ENCODE data around the gene BOLA3. TPM values are rescaled to one million over a fixed set of nuclear protein-coding genes. Genes with fewer than 3 reads are reported as not detected.

The BOLA3 gene
- total RNA-seq, 1 donor from 2014 or later: 15.7 TPM

- Histone ChIP-seq H3K27ac (ENCODE audit: low read depth, low read length) (no peak overlapping the region), H3K9ac (ENCODE audit: low read depth in 1 of 3, low read length in 3 of 3) (no peak overlapping the region), H3K27me3 (ENCODE audit: control insufficient read depth in 3 of 3, insufficient read depth in 3 of 3, low read length in 3 of 3) (no peaks in the 10 kb centered on the region), H3K9me3 (ENCODE audit: control insufficient read depth in 3 of 3, low read length in 3 of 3) (no peaks in the 10 kb centered on the region), H3K4me3 (ENCODE audit: low read length in 3 of 3) (no peak overlapping the region), H3K4me1 (ENCODE audit: control insufficient read depth in 3 of 3, insufficient read depth in 3 of 3, low read length in 3 of 3) (no peaks in the 10 kb centered on the region), H3K36me3 (ENCODE audit: control insufficient read depth in 3 of 3, insufficient read depth in 3 of 3, low read length in 3 of 3) (peaks cover 0 to 3% (median 2%) of the 10 kb centered on the region in 3 donors)
Observed at GRCh38 chr2:74107071-74107470, 40.6 kb downstream of the BOLA3 start.

GRCh38 chr2:74105413-74105812 lies 42.3 kb downstream of the BOLA3 start:
- no peaks in the 10 kb centered on the region for H3K4me1 ChIP-seq (ENCODE audit: control insufficient read depth in 3 of 3, insufficient read depth in 3 of 3, low read length in 3 of 3)
- H3K9me3 ChIP-seq (ENCODE audit: control insufficient read depth in 3 of 3, low read length in 3 of 3): no peaks in the 10 kb centered on the region
- H3K27ac ChIP-seq (ENCODE audit: low read depth, low read length): no peak overlapping the region
- no peaks in the 10 kb centered on the region for H3K27me3 ChIP-seq (ENCODE audit: control insufficient read depth in 3 of 3, insufficient read depth in 3 of 3, low read length in 3 of 3)
- no peak overlapping the region for H3K4me3 ChIP-seq (ENCODE audit: low read length in 3 of 3)
- no peak overlapping the region for H3K9ac ChIP-seq (ENCODE audit: low read depth in 1 of 3, low read length in 3 of 3)
- H3K36me3 ChIP-seq (ENCODE audit: control insufficient read depth in 3 of 3, insufficient read depth in 3 of 3, low read length in 3 of 3): peaks cover 9 to 14% (median 9%) of the 10 kb centered on the region in 3 donors

- Histone ChIP-seq H3K9me3 (ENCODE audit: control insufficient read depth in 3 of 3, low read length in 3 of 3) (no peaks in the 10 kb centered on the region), H3K9ac (ENCODE audit: low read depth in 1 of 3, low read length in 3 of 3) (no peak overlapping the region), H3K36me3 (ENCODE audit: control insufficient read depth in 3 of 3, insufficient read depth in 3 of 3, low read length in 3 of 3) (peaks cover 12 to 19% (median 14%) of the 10 kb centered on the region in 3 donors), H3K4me3 (ENCODE audit: low read length in 3 of 3) (no peak overlapping the region), H3K27ac (ENCODE audit: low read depth, low read length) (no peak overlapping the region), H3K4me1 (ENCODE audit: control insufficient read depth in 3 of 3, insufficient read depth in 3 of 3, low read length in 3 of 3) (no peaks in the 10 kb centered on the region), H3K27me3 (ENCODE audit: control insufficient read depth in 3 of 3, insufficient read depth in 3 of 3, low read length in 3 of 3) (no peaks in the 10 kb centered on the region)
Observed at GRCh38 chr2:74104839-74105238, 42.9 kb downstream of the BOLA3 start.

- Histone ChIP-seq H3K4me3 (ENCODE audit: low read length in 3 of 3) (no peak overlapping the region), H3K27me3 (ENCODE audit: control insufficient read depth in 3 of 3, insufficient read depth in 3 of 3, low read length in 3 of 3) (no peaks in the 10 kb centered on the region), H3K27ac (ENCODE audit: low read depth, low read length) (no peak overlapping the region), H3K9ac (ENCODE audit: low read depth in 1 of 3, low read length in 3 of 3) (no peak overlapping the region), H3K9me3 (ENCODE audit: control insufficient read depth in 3 of 3, low read length in 3 of 3) (no peaks in the 10 kb centered on the region), H3K36me3 (ENCODE audit: control insufficient read depth in 3 of 3, insufficient read depth in 3 of 3, low read length in 3 of 3) (peaks cover 16 to 28% (median 22%) of the 10 kb centered on the region in 3 donors), H3K4me1 (ENCODE audit: control insufficient read depth in 3 of 3, insufficient read depth in 3 of 3, low read length in 3 of 3) (no peaks in the 10 kb centered on the region)
Observed at GRCh38 chr2:74103763-74104162, 43.9 kb downstream of the BOLA3 start.

- H3K9me3 ChIP-seq (ENCODE audit: control insufficient read depth in 3 of 3, low read length in 3 of 3): no peaks in the 10 kb centered on the region
- no peak overlapping the region for H3K27ac ChIP-seq (ENCODE audit: low read depth, low read length)
- no peak overlapping the region for H3K9ac ChIP-seq (ENCODE audit: low read depth in 1 of 3, low read length in 3 of 3)
- H3K27me3 ChIP-seq (ENCODE audit: control insufficient read depth in 3 of 3, insufficient read depth in 3 of 3, low read length in 3 of 3): no peaks in the 10 kb centered on the region
- H3K4me1 ChIP-seq (ENCODE audit: control insufficient read depth in 3 of 3, insufficient read depth in 3 of 3, low read length in 3 of 3): no peaks in the 10 kb centered on the region
- peaks cover 16 to 28% (median 23%) of the 10 kb centered on the region in 3 donors for H3K36me3 ChIP-seq (ENCODE audit: control insufficient read depth in 3 of 3, insufficient read depth in 3 of 3, low read length in 3 of 3)
- H3K4me3 ChIP-seq (ENCODE audit: low read length in 3 of 3): no peak overlapping the region
Observed at GRCh38 chr2:74102516-74102915, 45.2 kb downstream of the BOLA3 start.

GRCh38 chr2:74101574-74102300 lies 46.0 kb downstream of the BOLA3 start:
- Histone ChIP-seq H3K9ac (ENCODE audit: low read depth in 1 of 3, low read length in 3 of 3) (no peak overlapping the region), H3K9me3 (ENCODE audit: control insufficient read depth in 3 of 3, low read length in 3 of 3) (no peaks in the 10 kb centered on the region), H3K27me3 (ENCODE audit: control insufficient read depth in 3 of 3, insufficient read depth in 3 of 3, low read length in 3 of 3) (no peaks in the 10 kb centered on the region), H3K27ac (ENCODE audit: low read depth, low read length) (no peak overlapping the region), H3K4me3 (ENCODE audit: low read length in 3 of 3) (no peak overlapping the region), H3K36me3 (ENCODE audit: control insufficient read depth in 3 of 3, insufficient read depth in 3 of 3, low read length in 3 of 3) (peaks cover 16 to 28% (median 25%) of the 10 kb centered on the region in 3 donors), H3K4me1 (ENCODE audit: control insufficient read depth in 3 of 3, insufficient read depth in 3 of 3, low read length in 3 of 3) (no peaks in the 10 kb centered on the region)

- H3K9ac ChIP-seq (ENCODE audit: low read depth in 1 of 3, low read length in 3 of 3): no peak overlapping the region
- H3K36me3 ChIP-seq (ENCODE audit: control insufficient read depth in 3 of 3, insufficient read depth in 3 of 3, low read length in 3 of 3): peaks cover 19 to 28% (median 25%) of the 10 kb centered on the region in 3 donors
- H3K27me3 ChIP-seq (ENCODE audit: control insufficient read depth in 3 of 3, insufficient read depth in 3 of 3, low read length in 3 of 3): no peaks in the 10 kb centered on the region
- H3K4me1 ChIP-seq (ENCODE audit: control insufficient read depth in 3 of 3, insufficient read depth in 3 of 3, low read length in 3 of 3): no peaks in the 10 kb centered on the region
- H3K27ac ChIP-seq (ENCODE audit: low read depth, low read length): no peak overlapping the region
- H3K4me3 ChIP-seq (ENCODE audit: low read length in 3 of 3): no peak overlapping the region
- no peaks in the 10 kb centered on the region for H3K9me3 ChIP-seq (ENCODE audit: control insufficient read depth in 3 of 3, low read length in 3 of 3)
Observed at GRCh38 chr2:74100254-74101216, 47.2 kb downstream of the BOLA3 start.

GRCh38 chr2:74099835-74100234 lies 47.9 kb downstream of the BOLA3 start:
- no peaks in the 10 kb centered on the region for H3K27me3 ChIP-seq (ENCODE audit: control insufficient read depth in 3 of 3, insufficient read depth in 3 of 3, low read length in 3 of 3)
- H3K27ac ChIP-seq (ENCODE audit: low read depth, low read length): no peak overlapping the region
- H3K9ac ChIP-seq (ENCODE audit: low read depth in 1 of 3, low read length in 3 of 3): no peak overlapping the region
- no peaks in the 10 kb centered on the region for H3K4me1 ChIP-seq (ENCODE audit: control insufficient read depth in 3 of 3, insufficient read depth in 3 of 3, low read length in 3 of 3)
- H3K9me3 ChIP-seq (ENCODE audit: control insufficient read depth in 3 of 3, low read length in 3 of 3): no peaks in the 10 kb centered on the region
- H3K4me3 ChIP-seq (ENCODE audit: low read length in 3 of 3): no peak overlapping the region
- peaks cover 19 to 28% (median 25%) of the 10 kb centered on the region in 3 donors for H3K36me3 ChIP-seq (ENCODE audit: control insufficient read depth in 3 of 3, insufficient read depth in 3 of 3, low read length in 3 of 3)

GRCh38 chr2:74099271-74099670 lies 48.4 kb downstream of the BOLA3 start:
- H3K27ac ChIP-seq (ENCODE audit: low read depth, low read length): no peak overlapping the region
- H3K4me3 ChIP-seq (ENCODE audit: low read length in 3 of 3): no peak overlapping the region
- H3K9me3 ChIP-seq (ENCODE audit: control insufficient read depth in 3 of 3, low read length in 3 of 3): no peaks in the 10 kb centered on the region
- H3K9ac ChIP-seq (ENCODE audit: low read depth in 1 of 3, low read length in 3 of 3): no peak overlapping the region
- H3K27me3 ChIP-seq (ENCODE audit: control insufficient read depth in 3 of 3, insufficient read depth in 3 of 3, low read length in 3 of 3): no peaks in the 10 kb centered on the region
- peaks cover 23 to 28% (median 25%) of the 10 kb centered on the region in 3 donors for H3K36me3 ChIP-seq (ENCODE audit: control insufficient read depth in 3 of 3, insufficient read depth in 3 of 3, low read length in 3 of 3)
- H3K4me1 ChIP-seq (ENCODE audit: control insufficient read depth in 3 of 3, insufficient read depth in 3 of 3, low read length in 3 of 3): no peaks in the 10 kb centered on the region

GRCh38 chr2:74097574-74097973 lies 50.1 kb downstream of the BOLA3 start:
- Histone ChIP-seq H3K4me1 (ENCODE audit: control insufficient read depth in 3 of 3, insufficient read depth in 3 of 3, low read length in 3 of 3) (no peaks in the 10 kb centered on the region), H3K4me3 (ENCODE audit: low read length in 3 of 3) (no peak overlapping the region), H3K9me3 (ENCODE audit: control insufficient read depth in 3 of 3, low read length in 3 of 3) (no peaks in the 10 kb centered on the region), H3K36me3 (ENCODE audit: control insufficient read depth in 3 of 3, insufficient read depth in 3 of 3, low read length in 3 of 3) (peaks cover 30 to 39% (median 37%) of the 10 kb centered on the region in 3 donors), H3K27ac (ENCODE audit: low read depth, low read length) (no peak overlapping the region), H3K27me3 (ENCODE audit: control insufficient read depth in 3 of 3, insufficient read depth in 3 of 3, low read length in 3 of 3) (no peaks in the 10 kb centered on the region), H3K9ac (ENCODE audit: low read depth in 1 of 3, low read length in 3 of 3) (no peak overlapping the region)

Data from skeletal muscle tissue (tissue), 4 donors.